ENCODE results near the gene AARS1.

The AARS1 gene

DNA sequence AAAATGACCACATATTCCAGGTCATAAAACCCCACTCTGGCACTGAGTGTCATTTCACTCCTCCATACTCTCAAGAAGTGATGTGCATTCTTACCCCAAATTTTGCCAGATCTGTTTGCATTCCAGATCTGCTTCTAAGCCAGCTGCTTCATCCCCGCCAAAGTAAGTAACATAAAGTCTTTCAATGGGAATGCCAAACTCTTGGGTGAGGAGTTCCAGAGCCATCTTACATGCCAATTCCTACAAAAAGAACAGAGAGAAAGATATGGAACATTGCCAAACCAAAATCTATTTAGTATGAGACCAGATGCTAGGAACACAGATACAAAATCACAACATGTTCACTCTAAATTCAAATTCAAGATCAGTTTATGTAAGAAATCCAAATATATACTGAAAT is 12.9 kb downstream of the AARS1 start:
- TF ChIP-seq, protein P1, sequence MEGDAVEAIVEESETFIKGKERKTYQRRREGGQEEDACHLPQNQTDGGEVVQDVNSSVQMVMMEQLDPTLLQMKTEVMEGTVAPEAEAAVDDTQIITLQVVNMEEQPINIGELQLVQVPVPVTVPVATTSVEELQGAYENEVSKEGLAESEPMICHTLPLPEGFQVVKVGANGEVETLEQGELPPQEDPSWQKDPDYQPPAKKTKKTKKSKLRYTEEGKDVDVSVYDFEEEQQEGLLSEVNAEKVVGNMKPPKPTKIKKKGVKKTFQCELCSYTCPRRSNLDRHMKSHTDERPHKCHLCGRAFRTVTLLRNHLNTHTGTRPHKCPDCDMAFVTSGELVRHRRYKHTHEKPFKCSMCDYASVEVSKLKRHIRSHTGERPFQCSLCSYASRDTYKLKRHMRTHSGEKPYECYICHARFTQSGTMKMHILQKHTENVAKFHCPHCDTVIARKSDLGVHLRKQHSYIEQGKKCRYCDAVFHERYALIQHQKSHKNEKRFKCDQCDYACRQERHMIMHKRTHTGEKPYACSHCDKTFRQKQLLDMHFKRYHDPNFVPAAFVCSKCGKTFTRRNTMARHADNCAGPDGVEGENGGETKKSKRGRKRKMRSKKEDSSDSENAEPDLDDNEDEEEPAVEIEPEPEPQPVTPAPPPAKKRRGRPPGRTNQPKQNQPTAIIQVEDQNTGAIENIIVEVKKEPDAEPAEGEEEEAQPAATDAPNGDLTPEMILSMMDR (IDR thresholded peaks at IDR 0.05; ENCODE audit: low read depth, low read length, poor library complexity, severe bottlenecking) = no peak
- no peak for TF ChIP-seq EZH2phosphoT487 (IDR thresholded peaks at IDR 0.05; ENCODE audit: borderline replicate concordance, low read length)
- H3K79me2 ChIP-seq (ENCODE audit: control insufficient read depth, low read length) = peaks cover 42% of the 10 kb centered on the region

DNA sequence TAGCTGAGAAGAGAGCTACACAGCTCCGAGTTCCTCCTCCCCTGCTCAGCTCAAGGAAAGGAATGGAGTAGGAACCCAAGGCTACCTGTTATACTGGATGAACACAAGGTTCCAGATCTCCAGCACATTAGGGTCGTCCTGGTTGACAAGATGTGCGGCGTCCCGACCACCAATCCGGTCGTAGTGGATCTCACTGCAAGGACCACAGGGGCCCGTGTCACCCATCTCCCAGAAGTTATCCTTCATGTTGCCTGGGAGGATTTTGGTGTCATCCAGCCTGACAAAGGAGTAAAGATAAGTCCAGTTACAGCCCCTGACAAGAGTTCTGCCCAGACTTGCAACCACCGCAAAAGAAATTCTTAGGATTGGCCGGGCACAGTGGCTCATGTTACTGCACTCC is 17.6 kb downstream of the AARS1 start:
- H3F3A ChIP-seq (ENCODE audit: control insufficient read depth, insufficient read depth) = peaks cover 5% of the 10 kb centered on the region; the same call in 1 of the 2 replicates
- peaks cover 80% of the 10 kb centered on the region for H3K36me3 ChIP-seq (ENCODE audit: control insufficient read depth, low read length)
- no peaks in the 10 kb centered on the region for H3K9me2 ChIP-seq (replicated peaks; ENCODE audit: control insufficient read depth, low read length)
- H3K4me2 ChIP-seq (ENCODE audit: low read length) = no peak overlapping the region
- no peaks in the 10 kb centered on the region for H4K20me1 ChIP-seq (ENCODE audit: control insufficient read depth, insufficient read depth, low read depth, low read length)
- H3K79me2 ChIP-seq (ENCODE audit: control insufficient read depth, low read length) = peaks cover 13% of the 10 kb centered on the region; the same call in 1 of the 2 replicates
- TF ChIP-seq EZH2phosphoT487 (IDR thresholded peaks at IDR 0.05; ENCODE audit: borderline replicate concordance, low read length) = no peak
- TF ChIP-seq, protein P1 (IDR thresholded peaks at IDR 0.05; ENCODE audit: low read depth, low read length, poor library complexity, severe bottlenecking) = no peak
- H3K27me3 ChIP-seq (ENCODE audit: control insufficient read depth, low read length) = no peaks in the 10 kb centered on the region
- no peak overlapping the region for H3K27ac ChIP-seq (ENCODE audit: low read depth, low read length)
- no peaks in the 10 kb centered on the region for H3K9me3 ChIP-seq (ENCODE audit: control insufficient read depth, insufficient read depth, low read length)
- H3K4me3 ChIP-seq (ENCODE audit: low read length) = no peak overlapping the region
- no peaks in the 10 kb centered on the region for H3K4me1 ChIP-seq (ENCODE audit: control insufficient read depth, low read length)

More for the DNA sequence above, 12.9 kb downstream of the AARS1 start:
- Histone ChIP-seq H3K9me3 (ENCODE audit: control insufficient read depth, insufficient read depth, low read length) (no peaks in the 10 kb centered on the region), H3K4me1 (ENCODE audit: control insufficient read depth, low read length) (no peaks in the 10 kb centered on the region), H3K4me3 (ENCODE audit: low read length) (no peak overlapping the region), H3K27me3 (ENCODE audit: control insufficient read depth, low read length) (no peaks in the 10 kb centered on the region), H3K27ac (ENCODE audit: low read depth, low read length) (no peak overlapping the region), H3K4me2 (ENCODE audit: low read length) (no peak overlapping the region), H3K36me3 (ENCODE audit: control insufficient read depth, low read length) (peaks cover 76% of the 10 kb centered on the region), H3F3A (ENCODE audit: control insufficient read depth, insufficient read depth) (peaks cover 3% of the 10 kb centered on the region; the same call in 1 of the 2 replicates), H4K20me1 (ENCODE audit: control insufficient read depth, insufficient read depth, low read depth, low read length) (no peaks in the 10 kb centered on the region), H3K9me2 (replicated peaks; ENCODE audit: control insufficient read depth, low read length) (no peaks in the 10 kb centered on the region)

- Histone ChIP-seq H3K27me3 (ENCODE audit: control insufficient read depth, low read length) (no peaks in the 10 kb centered on the region), H3K36me3 (ENCODE audit: control insufficient read depth, low read length) (peaks cover 86% of the 10 kb centered on the region), H3F3A (ENCODE audit: control insufficient read depth, insufficient read depth) (peaks cover 5% of the 10 kb centered on the region; the same call in 1 of the 2 replicates), H3K9me3 (ENCODE audit: control insufficient read depth, insufficient read depth, low read length) (no peaks in the 10 kb centered on the region), H3K9me2 (replicated peaks; ENCODE audit: control insufficient read depth, low read length) (no peaks in the 10 kb centered on the region), H3K4me1 (ENCODE audit: control insufficient read depth, low read length) (no peaks in the 10 kb centered on the region), H3K79me2 (ENCODE audit: control insufficient read depth, low read length) (peaks cover 8% of the 10 kb centered on the region; the same call in 1 of the 2 replicates), H4K20me1 (ENCODE audit: control insufficient read depth, insufficient read depth, low read depth, low read length) (no peaks in the 10 kb centered on the region), H3K27ac (ENCODE audit: low read depth, low read length) (no peak overlapping the region), H3K4me3 (ENCODE audit: low read length) (no peak overlapping the region), H3K4me2 (ENCODE audit: low read length) (no peak overlapping the region)
- TF ChIP-seq, protein P1 (IDR thresholded peaks at IDR 0.05; ENCODE audit: low read depth, low read length, poor library complexity, severe bottlenecking) = no peak
- TF ChIP-seq EZH2phosphoT487 (IDR thresholded peaks at IDR 0.05; ENCODE audit: borderline replicate concordance, low read length) = no peak
Measured at GRCh38 chr16:70270176-70270575, 19.1 kb downstream of the AARS1 start.

Data from DOHH2 (cell line).